Thymus (tissue), 11 donors: ENCODE results near the gene MZT2B. TPM values are rescaled to one million over a fixed set of nuclear protein-coding genes. Genes with fewer than 3 reads are reported as not detected.
"Not testable (repeated sequence)": the region's sequence is repeated elsewhere in the genome, so short reads cannot be mapped to it uniquely, and the experiment has no call there.

Experiments
- DNase-seq, 9 donors: peaks; one replicate each; pipeline ENCODE4 v3.0.0-alpha.2; 2013; ENCODE audit warnings: low spot score in 9 of 9, low read depth in 6 of 9, missing footprints in 1 of 9
- H3K27ac ChIP-seq, 2 donors: one replicate each; pipeline ENCODE4 v1.5.1; 2013; ENCODE audit warnings: control low read depth in 1 of 2, low read depth in 1 of 2, low read length in 1 of 2, mild to moderate bottlenecking in 1 of 2, moderate library complexity in 1 of 2
- H3K27me3 ChIP-seq, 2 donors: one replicate each; pipeline ENCODE4 v1.5.1; 2013; ENCODE audit warnings: low read length in 1 of 2; ENCODE audit not compliant: control insufficient read depth in 2 of 2, insufficient read depth in 1 of 2
- H3K36me3 ChIP-seq, 2 donors: one replicate each; pipeline ENCODE4 v1.5.1; 2013; ENCODE audit warnings: low read length in 1 of 2, mild to moderate bottlenecking in 1 of 2, moderate library complexity in 1 of 2; ENCODE audit not compliant: control insufficient read depth in 2 of 2, insufficient read depth in 2 of 2
- H3K4me1 ChIP-seq, 2 donors: one replicate each; pipeline ENCODE4 v1.5.1; 2013; ENCODE audit warnings: low read length in 2 of 2; ENCODE audit not compliant: control insufficient read depth in 2 of 2, insufficient read depth in 2 of 2
- H3K4me3 ChIP-seq, 2 donors: one replicate each; pipeline ENCODE4 v1.5.1; 2013; ENCODE audit warnings: low read length in 2 of 2, control low read depth in 1 of 2, mild to moderate bottlenecking in 1 of 2
- H3K9me3 ChIP-seq, 2 donors: one replicate each; pipeline ENCODE4 v1.5.1; 2013; ENCODE audit warnings: low read length in 1 of 2, mild to moderate bottlenecking in 1 of 2; ENCODE audit not compliant: control insufficient read depth in 2 of 2, insufficient read depth in 1 of 2
- WGBS: extraction: QIAGEN DNeasy Blood & Tissue Kit; methylation state at CpG from one replicate; pipeline ENCODE4 v1.1.7; 2013; 5-methylcytosine and 5-hydroxymethylcytosine counted together
- polyA plus RNA-seq: library from polyadenylated mRNA; stranded (reverse); fragments of 200-250 nt; gene quantifications from one replicate; pipeline ENCODE4 v1.2.3, GENCODE V29; 2013
- total RNA-seq: library from RNA; stranded (reverse); fragments of 120-200 nt; gene quantifications from one replicate; pipeline ENCODE4 v1.2.4, GENCODE V29; 2013
- donor health status: healthy.

The MZT2B gene
- total and polyA plus RNA-seq, 2 donors: 141 to 326 TPM

DNA sequence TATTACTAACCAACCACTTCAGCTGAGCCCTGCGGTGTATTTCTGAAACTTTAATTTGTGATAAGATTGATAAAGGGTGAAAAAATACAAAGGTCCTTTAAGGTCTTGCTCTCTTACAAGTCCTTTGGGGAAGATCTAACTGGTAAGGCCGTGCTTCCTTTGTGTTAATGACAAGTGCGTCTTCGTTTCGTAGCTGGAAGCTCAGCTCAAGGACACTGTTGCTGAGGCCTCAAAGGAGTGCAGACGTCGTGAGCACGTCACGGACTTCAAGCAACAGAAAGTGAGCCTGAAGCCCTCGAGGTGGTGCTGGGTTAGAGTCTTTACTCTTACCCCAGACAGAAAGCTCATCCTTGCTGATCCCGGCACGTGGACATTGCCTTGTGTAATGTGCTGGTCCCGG is 25.0 kb downstream of the MZT2B start:
- not testable (repeated sequence) for H3K36me3 ChIP-seq, H3K27me3 ChIP-seq, H3K27ac ChIP-seq, H3K4me3 ChIP-seq, DNase-seq, H3K4me1 ChIP-seq, H3K9me3 ChIP-seq
- 91% methylated on average over 13 of the region's 13 CpGs for WGBS

DNA sequence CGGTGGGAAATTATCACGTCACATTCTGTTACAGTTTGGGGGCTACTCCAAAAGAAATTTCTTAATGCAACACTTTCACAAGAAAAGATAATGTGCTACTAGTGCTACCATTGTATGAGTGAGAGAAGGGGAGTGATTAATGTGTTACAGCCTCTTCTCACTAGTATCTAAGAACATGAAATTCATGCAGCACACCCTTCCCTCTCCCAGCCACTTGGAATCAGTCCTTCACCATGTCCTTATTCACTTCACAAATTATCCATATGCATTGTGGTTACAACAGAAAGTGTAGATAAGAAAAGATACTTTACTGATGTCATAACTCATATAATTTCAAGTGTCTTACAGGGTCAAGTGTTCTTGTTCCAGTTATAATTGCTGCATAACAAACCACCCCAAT is 37.1 kb downstream of the MZT2B start:
- not testable (repeated sequence) for DNase-seq, H3K9me3 ChIP-seq, H3K4me3 ChIP-seq, H3K36me3 ChIP-seq, H3K27ac ChIP-seq, H3K27me3 ChIP-seq, H3K4me1 ChIP-seq
- WGBS: 98% methylated on average over 2 of the region's 2 CpGs

DNA sequence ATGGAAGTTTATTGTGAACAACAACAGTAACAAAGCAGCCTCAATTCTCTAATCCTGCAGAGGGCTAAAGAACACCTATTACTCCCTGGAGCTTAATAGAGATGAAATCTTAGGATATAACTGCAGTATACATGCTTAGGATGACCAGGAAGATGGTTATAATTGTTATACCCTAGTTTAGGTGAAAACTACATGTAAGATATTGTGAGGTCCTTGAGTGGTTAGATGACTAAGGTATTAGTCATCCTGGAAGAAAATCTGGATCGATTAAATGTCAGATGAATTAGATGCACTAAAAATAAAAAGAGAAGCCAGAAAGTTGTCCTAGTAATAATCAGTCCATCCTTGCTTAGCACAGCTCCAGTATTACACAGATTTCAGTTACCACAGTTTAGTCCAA is 38.4 kb downstream of the MZT2B start:
- H3K4me1 ChIP-seq, H3K4me3 ChIP-seq, H3K36me3 ChIP-seq, DNase-seq, H3K9me3 ChIP-seq, H3K27me3 ChIP-seq, H3K27ac ChIP-seq: not testable (repeated sequence)
- WGBS: 78% methylated on average over 1 of the region's 1 CpG

DNA sequence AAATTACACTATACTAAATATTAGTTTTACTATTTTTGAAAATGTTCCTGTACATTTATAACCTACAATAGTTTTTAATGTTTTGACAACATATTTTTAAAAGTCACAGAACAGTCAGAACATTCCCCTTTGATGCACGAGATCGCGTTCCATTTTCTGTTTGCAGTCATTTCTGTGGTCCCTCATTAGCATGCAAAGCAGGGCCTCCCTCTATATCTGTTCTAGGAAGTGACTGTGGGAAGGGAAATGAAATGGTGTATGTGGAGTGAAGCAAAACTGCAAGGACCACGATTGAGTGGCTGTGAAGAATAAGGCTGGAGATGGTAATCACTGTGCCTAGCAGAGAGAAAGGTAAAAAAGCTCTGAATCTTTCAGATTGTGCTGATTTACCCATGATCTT is 40.5 kb downstream of the MZT2B start:
- not testable (repeated sequence) for H3K9me3 ChIP-seq, H3K27me3 ChIP-seq, H3K4me3 ChIP-seq, DNase-seq, H3K27ac ChIP-seq, H3K4me1 ChIP-seq, H3K36me3 ChIP-seq
- WGBS: 22% methylated on average over 4 of the region's 4 CpGs

- not testable (repeated sequence) for H3K27me3 ChIP-seq, H3K4me1 ChIP-seq, H3K36me3 ChIP-seq, DNase-seq, H3K27ac ChIP-seq, H3K4me3 ChIP-seq
- peaks cover 0 to 13% of the 10 kb centered on the region in 2 donors for H3K9me3 ChIP-seq
- WGBS: 93% methylated on average over 21 of the region's 21 CpGs
Measured at GRCh38 chr2:130228005-130228404, 45.9 kb downstream of the MZT2B start.

DNA sequence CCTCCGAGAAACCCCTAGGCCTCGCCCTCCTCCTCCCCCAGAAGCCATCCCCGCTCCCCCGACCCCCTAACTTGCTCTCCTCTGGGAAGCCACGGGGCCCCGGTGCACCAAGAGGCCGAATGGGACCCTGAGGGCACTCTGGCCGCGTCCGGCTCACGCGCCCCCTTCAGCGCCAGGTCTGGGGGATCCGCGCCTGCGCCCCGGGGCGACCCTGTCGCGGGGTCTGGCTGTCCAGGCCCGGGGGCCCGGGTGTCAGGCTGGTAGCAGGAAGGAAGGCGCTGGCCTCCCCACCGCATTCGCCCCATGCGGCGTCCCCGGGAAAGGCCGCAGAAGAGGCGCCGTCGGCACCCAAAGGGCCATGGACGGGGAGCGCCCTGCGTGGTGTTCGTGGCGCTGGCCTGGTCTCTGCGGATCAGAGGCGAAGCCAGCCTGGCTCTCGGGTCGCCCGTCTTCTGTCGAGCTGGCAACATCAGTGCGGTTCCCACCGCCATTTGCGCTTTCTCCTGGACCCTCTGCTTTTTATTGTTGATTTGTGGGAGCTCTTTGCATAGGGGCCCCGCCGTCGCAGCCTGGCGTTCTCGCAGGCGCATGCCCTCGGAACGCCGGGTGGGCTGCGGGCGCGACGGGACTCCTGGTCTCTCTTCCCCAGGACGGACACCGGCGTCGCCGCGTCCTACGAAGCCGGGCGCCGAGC is 46.6 kb downstream of the MZT2B start:
- peaks cover 0 to 13% of the 10 kb centered on the region in 2 donors for H3K9me3 ChIP-seq
- not testable (repeated sequence) for H3K4me1 ChIP-seq, H3K36me3 ChIP-seq, H3K27me3 ChIP-seq, H3K4me3 ChIP-seq, H3K27ac ChIP-seq, DNase-seq
- 87% methylated on average over 69 of the region's 69 CpGs for WGBS

DNA sequence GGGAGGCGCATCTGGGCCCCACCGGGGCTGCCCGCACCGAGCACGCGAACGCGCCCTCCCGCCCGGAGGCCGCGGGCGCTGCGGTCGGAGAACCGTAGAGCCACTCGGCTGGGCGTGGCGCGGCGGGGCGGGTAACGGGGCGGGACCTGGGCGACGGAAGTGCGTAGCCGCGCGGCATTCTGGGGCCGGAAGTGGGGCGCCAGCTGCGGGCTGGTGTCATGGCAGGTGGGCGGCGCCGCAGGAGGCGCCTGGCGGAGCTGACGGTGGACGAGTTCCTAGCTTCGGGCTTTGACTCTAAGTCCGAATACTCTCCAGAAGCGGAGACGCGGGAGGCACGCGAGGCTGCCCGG is 47.1 kb downstream of the MZT2B start:
- H3K27ac ChIP-seq, H3K27me3 ChIP-seq, H3K36me3 ChIP-seq, H3K4me1 ChIP-seq: not testable (repeated sequence)
- H3K4me3 ChIP-seq: peak overlapping the region in 1 of 2 donors; percentile 12
- WGBS: 50% methylated on average over 48 of the region's 48 CpGs
- peaks cover 0 to 13% of the 10 kb centered on the region in 2 donors for H3K9me3 ChIP-seq
- peak in 5 of 9 donors; percentile 16 to 33 (median 24) for DNase-seq

DNA sequence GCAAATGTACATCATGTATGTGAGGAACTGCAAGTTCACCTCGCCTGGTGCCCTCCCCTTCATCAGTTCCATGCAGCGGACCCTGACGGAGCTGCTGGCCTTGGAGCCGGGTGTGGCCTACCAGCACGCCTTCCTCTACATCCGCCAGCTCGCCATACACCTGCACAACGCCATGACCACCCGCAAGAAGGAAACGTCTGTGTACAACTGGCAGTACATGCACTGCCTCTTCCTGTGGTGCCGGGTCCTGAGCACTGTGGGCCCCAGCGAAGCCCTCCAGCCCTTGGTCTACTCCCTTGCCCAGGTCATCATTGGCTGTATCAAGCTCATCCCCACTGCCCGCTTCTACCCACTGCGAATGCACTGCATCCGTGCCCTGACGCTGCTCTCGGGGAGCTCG is 48.3 kb downstream of the MZT2B start:
- H3K36me3 ChIP-seq, H3K27ac ChIP-seq, H3K27me3 ChIP-seq, H3K4me1 ChIP-seq, DNase-seq, H3K4me3 ChIP-seq: not testable (repeated sequence)
- 94% methylated on average over 18 of the region's 18 CpGs for WGBS
- H3K9me3 ChIP-seq: peaks cover 0 to 13% of the 10 kb centered on the region in 2 donors

GRCh38 chr2:130230907-130231306 is 48.8 kb downstream of the MZT2B start:
- WGBS: 96% methylated on average over 15 of the region's 15 CpGs
- H3K36me3 ChIP-seq, H3K4me3 ChIP-seq, DNase-seq, H3K4me1 ChIP-seq, H3K27ac ChIP-seq, H3K27me3 ChIP-seq: not testable (repeated sequence)
- peaks cover 0 to 13% of the 10 kb centered on the region in 2 donors for H3K9me3 ChIP-seq

DNA sequence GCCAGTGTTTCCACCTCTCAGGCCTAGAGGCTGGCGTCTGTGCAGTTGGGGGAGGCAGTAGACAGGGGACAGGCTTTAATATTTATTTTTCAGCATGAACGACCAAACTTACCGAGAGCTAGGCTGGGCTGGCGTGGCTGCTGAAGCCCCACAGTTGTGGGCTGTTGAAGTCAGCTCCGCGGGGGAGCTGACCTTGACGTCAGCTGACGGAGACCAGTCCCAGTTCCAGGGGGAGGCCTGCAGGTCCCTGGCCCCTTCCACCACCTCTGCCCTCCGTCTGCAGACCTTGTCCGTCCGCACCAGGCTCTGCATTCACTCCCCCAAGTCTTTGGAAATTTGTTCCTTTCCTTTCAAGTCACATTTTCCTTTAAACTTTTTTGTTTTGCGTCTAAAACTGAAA is 49.6 kb downstream of the MZT2B start:
- H3K36me3 ChIP-seq: no peaks in the 10 kb centered on the region
- no peak for DNase-seq
- H3K27ac ChIP-seq: no peak overlapping the region
- H3K4me3 ChIP-seq: no peak overlapping the region
- WGBS: 94% methylated on average over 12 of the region's 12 CpGs
- H3K27me3 ChIP-seq: no peaks in the 10 kb centered on the region
- no peaks in the 10 kb centered on the region for H3K4me1 ChIP-seq
- peaks cover 0 to 13% of the 10 kb centered on the region in 2 donors for H3K9me3 ChIP-seq
